Nephron (organoid): Measurements from ENCODE around the gene SACS.

Experiments
- H3K27ac Mint-ChIP-seq, 3 experiments: 2 replicates each; pipeline ENCODE4 v1.8.0; 2020; ENCODE audit warnings: mixed read lengths in 3 of 3, mild to moderate bottlenecking in 2 of 3, moderate library complexity in 1 of 3
- H3K27me3 Mint-ChIP-seq: 2 replicates; pipeline ENCODE4 v1.8.0; 2021; ENCODE audit warnings: low read depth, mild to moderate bottlenecking, moderate library complexity, mixed read lengths
- H3K36me3 Mint-ChIP-seq: 2 replicates; pipeline ENCODE4 v1.8.0; 2020; ENCODE audit warnings: low read depth, mixed read lengths
- H3K4me1 Mint-ChIP-seq: 2 replicates; pipeline ENCODE4 v1.8.0; 2020; ENCODE audit warnings: mixed read lengths
- H3K4me3 Mint-ChIP-seq, 3 experiments: 2 replicates each; pipeline ENCODE4 v1.8.0; 2020; ENCODE audit warnings: mild to moderate bottlenecking in 3 of 3, mixed read lengths in 3 of 3, moderate library complexity in 2 of 3
- H3K9me3 Mint-ChIP-seq: 2 replicates; pipeline ENCODE4 v1.8.0; 2020; ENCODE audit warnings: mixed read lengths
- TF ChIP-seq, protein P1 (sequence below), 3 experiments: fragments of 200-600 bp; sonication (generic); IDR thresholded peaks; one replicate each; pipeline ENCODE4 v1.5.0; 2021; ENCODE audit warnings: antibody characterized with exemption in 3 of 3; ENCODE audit not compliant: unreplicated experiment in 3 of 3

The SACS gene

DNA sequence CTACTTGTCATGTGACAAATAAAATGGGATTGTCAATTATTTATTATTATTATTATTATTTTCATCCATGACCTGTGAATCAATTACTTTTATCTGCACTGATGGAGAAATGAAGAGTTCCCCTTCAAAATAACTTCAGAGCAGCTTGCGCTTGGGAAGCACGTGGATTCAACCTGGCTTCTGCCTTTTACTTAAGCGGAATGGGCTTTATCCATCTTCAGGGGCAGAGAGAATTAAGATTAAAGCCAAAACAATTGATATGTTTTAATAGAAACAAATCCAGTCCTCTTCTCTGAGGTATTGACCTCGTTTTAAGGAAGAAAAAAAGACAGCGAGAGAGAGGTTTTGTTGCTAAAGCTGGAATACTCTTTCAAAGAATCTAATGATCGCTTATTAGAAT lies 876 bp downstream of the SACS start:
- H3K36me3 Mint-ChIP-seq, result no peaks in the 10 kb centered on the region
- peak overlapping the region; percentile 92 to 98 (median 93) for H3K4me3 Mint-ChIP-seq
- peaks cover 42% of the 10 kb centered on the region for H3K4me1 Mint-ChIP-seq
- H3K27me3 Mint-ChIP-seq, result peaks cover 4% of the 10 kb centered on the region
- peak overlapping the region in 1 of 3 experiments; percentile 78 for H3K27ac Mint-ChIP-seq
- TF ChIP-seq, protein P1, sequence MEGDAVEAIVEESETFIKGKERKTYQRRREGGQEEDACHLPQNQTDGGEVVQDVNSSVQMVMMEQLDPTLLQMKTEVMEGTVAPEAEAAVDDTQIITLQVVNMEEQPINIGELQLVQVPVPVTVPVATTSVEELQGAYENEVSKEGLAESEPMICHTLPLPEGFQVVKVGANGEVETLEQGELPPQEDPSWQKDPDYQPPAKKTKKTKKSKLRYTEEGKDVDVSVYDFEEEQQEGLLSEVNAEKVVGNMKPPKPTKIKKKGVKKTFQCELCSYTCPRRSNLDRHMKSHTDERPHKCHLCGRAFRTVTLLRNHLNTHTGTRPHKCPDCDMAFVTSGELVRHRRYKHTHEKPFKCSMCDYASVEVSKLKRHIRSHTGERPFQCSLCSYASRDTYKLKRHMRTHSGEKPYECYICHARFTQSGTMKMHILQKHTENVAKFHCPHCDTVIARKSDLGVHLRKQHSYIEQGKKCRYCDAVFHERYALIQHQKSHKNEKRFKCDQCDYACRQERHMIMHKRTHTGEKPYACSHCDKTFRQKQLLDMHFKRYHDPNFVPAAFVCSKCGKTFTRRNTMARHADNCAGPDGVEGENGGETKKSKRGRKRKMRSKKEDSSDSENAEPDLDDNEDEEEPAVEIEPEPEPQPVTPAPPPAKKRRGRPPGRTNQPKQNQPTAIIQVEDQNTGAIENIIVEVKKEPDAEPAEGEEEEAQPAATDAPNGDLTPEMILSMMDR (IDR thresholded peaks at IDR 0.05; ENCODE audit: unreplicated experiment in 3 of 3), result no peak
- H3K9me3 Mint-ChIP-seq, result no peaks in the 10 kb centered on the region

DNA sequence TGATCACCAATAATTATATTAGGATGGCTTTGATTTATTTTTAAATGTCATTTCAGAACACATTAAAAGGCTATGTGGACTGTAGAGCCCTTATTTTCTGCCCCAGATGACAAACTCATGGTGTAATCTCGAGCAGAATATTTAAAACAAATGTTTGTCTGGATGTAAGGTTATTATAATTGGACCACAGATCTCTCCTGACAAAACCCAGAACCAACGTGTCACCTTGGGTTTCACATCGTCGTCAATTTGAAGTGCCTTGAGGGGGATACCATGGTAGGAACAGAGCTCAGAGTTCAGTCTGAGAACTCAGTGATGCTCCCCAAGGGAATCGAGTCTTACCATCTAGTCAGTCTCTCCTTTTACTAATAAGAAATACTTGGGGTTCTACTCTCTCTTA lies 2.8 kb downstream of the SACS start:
- Mint-ChIP-seq H3K27ac (peak overlapping the region in 2 of 3 experiments; percentile 19 to 37), H3K9me3 (no peaks in the 10 kb centered on the region), H3K4me1 (peaks cover 52% of the 10 kb centered on the region), H3K36me3 (no peaks in the 10 kb centered on the region), H3K4me3 (peak overlapping the region in 2 of 3 experiments; percentile 13 to 93), H3K27me3 (no peaks in the 10 kb centered on the region)
- TF ChIP-seq, protein P1 (IDR thresholded peaks at IDR 0.05; ENCODE audit: unreplicated experiment in 3 of 3), result no peak

DNA sequence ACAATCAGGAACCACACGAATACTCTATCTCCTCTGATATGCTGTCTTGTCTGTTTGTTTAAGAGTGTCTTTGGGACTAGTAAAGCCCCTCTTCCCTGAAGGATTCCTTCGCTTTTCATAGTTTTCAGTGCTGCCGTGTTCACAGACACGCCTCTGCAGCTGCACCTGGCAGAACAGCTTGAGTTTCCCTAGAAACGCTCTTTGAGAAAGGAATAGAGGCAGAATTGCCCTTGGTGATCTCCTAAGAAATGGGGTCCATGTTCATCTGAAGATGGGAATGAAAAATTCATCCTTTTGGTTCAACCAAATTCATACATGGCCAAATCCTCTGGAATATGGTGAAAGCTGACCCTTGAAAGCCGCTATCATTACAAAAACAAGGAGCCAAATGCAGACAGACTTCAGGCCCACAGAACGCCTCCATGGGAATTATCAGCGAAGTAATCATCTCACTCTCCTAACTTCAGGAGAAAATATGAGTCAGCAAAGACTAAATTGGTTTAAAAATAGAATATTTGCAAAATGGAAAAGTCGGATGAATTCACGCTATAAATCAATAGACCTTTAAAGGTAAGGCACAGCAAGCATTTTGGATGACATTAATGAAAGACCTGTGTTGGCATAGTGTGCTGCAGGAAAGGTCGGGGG lies 5.5 kb downstream of the SACS start:
- no peaks in the 10 kb centered on the region for H3K36me3 Mint-ChIP-seq
- H3K27ac Mint-ChIP-seq, result peak overlapping the region; percentile 81 to 90 (median 85)
- TF ChIP-seq, protein P1 (IDR thresholded peaks at IDR 0.05; ENCODE audit: unreplicated experiment in 3 of 3), result no peak
- H3K4me1 Mint-ChIP-seq, result peaks cover 48% of the 10 kb centered on the region
- H3K9me3 Mint-ChIP-seq, result no peaks in the 10 kb centered on the region
- peak overlapping the region in 2 of 3 experiments; percentile 45 to 51 for H3K4me3 Mint-ChIP-seq
- H3K27me3 Mint-ChIP-seq, result no peaks in the 10 kb centered on the region

DNA sequence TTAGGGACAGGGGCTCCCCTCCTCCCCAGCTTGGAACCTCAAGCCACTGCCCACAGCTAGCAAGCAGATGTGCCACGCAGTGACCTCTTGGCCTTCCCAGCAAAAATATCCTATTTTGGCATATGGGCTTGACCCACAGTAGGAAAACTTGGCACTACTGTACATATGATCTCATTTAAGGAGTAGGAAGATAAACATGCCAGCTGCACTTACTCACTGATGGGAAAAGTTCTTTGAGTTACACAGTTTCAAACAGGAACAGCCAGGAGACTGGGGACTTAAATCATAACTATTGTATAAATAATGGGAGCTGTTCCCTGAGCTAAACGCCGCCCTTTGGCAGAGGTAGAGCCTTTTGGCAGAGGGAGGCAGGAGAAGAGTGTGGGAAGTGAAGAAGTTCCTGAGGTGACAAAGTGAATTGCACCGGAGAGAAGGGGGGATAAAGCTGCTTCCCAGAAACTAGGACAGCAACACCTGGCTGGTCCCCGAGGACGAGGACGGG lies 6.1 kb downstream of the SACS start:
- Mint-ChIP-seq H3K9me3 (no peaks in the 10 kb centered on the region), H3K27ac (peak overlapping the region; percentile 81 to 90 (median 85)), H3K4me1 (peaks cover 47% of the 10 kb centered on the region), H3K4me3 (peak overlapping the region; percentile 9 to 73 (median 37)), H3K27me3 (no peaks in the 10 kb centered on the region), H3K36me3 (no peaks in the 10 kb centered on the region)
- TF ChIP-seq, protein P1 (IDR thresholded peaks at IDR 0.05; ENCODE audit: unreplicated experiment in 3 of 3), result no peak

DNA sequence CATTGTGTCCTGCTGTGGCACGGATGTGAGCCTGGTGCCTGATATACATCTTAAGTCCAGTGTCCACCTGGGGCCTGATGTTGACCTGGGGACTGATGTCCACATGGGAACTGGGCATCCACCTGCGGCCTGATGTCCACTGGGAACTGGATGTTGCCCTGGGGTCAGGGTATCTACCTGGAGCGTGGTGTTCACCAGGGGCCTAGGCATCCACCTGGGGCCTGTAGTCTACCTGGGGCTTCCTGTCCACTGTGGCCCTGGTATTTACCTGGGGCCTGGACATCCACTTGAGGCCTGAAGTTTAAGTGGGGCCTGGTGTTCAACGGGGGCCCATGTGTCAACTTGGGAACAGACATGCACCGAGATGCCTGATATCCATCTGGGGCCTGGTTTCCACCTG lies 11.9 kb downstream of the SACS start:
- Mint-ChIP-seq H3K4me1 (peaks cover 16% of the 10 kb centered on the region), H3K9me3 (no peaks in the 10 kb centered on the region), H3K4me3 (no peak overlapping the region), H3K36me3 (no peaks in the 10 kb centered on the region), H3K27ac (no peak overlapping the region), H3K27me3 (no peaks in the 10 kb centered on the region)
- TF ChIP-seq, protein P1 (IDR thresholded peaks at IDR 0.05; ENCODE audit: unreplicated experiment in 3 of 3), result no peak
